GM19395 (cell line): Measurements from ENCODE around the gene ZNF438.

ENCODE experiments used
- ATAC-seq: cut with Tn5 transposase; IDR thresholded peaks from one replicate; pipeline ENCODE4 v1.9.1; 2021; ENCODE audit warnings: mild to moderate bottlenecking, moderate library complexity; ENCODE audit not compliant: unreplicated experiment

ZNF438 gene

GRCh38 chr10:30830315-30831230 is 201.1 kb downstream of the ZNF438 start:
- no peak for ATAC-seq

- ATAC-seq: no peak
Measured at GRCh38 chr10:30829901-30830300, 201.8 kb downstream of the ZNF438 start.

DNA sequence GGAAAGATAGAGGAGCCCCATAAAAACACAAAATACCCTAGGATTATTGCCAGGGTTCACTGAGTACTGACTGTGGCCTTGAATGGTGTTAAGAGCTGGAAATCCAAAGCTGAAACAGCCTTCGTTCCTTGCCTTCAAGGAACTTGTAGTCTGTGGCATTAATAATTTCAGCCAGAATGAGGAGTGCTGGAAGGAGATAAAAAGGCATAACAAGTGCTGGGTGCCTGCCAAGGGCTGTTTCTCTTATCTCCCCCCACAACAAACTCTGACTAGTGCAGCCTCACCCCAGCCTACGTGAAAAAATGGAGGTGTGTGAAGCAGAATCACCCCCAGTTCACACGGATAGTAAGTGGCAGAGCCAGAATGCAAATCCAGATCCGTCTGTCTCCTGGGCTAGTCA is 203.0 kb downstream of the ZNF438 start:
- no peak for ATAC-seq

DNA sequence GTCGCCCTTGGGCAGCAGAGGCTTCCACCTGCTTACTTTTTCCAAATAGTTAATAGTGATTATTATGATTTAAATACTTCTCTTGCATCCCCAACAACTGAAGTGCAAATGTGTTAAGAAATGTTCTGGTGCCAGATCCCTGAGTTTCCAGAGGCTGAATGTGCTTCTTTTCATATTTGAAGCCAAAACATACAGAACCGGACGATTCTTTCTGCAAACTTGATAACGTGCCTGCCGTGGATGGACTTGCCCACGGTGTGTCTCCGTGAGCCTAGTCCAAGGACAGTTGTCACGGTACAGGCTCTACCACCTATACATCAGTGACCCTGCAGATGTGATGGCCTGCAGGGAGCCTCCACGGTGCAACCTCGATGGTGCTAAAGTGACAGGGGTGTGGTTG is 203.5 kb downstream of the ZNF438 start:
- ATAC-seq: no peak

- ATAC-seq: no peak
Measured at GRCh38 chr10:30827531-30828120, 204.0 kb downstream of the ZNF438 start.

DNA sequence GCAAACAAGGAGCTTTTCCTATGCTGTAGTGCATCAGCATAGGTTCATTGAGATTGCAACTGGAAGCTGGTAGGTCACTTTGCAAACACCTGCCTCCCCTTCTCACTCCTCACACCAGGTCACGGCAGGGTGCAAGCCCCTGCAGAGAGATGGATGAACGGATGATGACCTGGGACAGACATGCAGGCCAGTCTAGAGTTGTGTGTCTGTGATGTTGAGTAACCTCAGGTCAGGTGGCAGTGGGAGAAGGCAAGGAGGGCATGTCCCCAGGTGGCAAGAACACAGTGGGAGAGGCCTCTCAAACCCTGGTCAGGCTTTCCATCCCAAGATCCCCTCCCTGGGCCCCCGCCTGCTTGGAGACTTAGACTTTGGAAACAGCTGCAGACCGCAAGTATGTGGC is 205.0 kb downstream of the ZNF438 start:
- no peak for ATAC-seq

DNA sequence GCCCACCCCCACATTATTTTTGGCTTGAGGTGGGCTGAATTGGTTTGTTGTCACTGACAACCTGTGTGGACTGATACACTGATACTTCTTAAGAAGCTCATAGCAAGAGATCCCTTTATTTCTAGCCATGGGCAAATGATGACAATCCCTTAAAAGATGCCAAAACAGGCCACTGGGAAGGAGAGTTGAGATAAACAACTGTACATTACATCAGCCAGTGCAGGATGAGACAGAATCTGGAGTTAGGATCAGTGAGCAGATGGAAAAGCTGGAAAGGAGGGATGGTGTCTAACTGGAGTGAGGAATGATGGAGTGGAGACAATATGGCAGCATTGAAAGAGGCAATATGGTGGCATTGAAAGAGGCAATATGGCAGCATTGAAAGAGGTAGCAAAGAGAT is 206.2 kb downstream of the ZNF438 start:
- ATAC-seq: no peak

DNA sequence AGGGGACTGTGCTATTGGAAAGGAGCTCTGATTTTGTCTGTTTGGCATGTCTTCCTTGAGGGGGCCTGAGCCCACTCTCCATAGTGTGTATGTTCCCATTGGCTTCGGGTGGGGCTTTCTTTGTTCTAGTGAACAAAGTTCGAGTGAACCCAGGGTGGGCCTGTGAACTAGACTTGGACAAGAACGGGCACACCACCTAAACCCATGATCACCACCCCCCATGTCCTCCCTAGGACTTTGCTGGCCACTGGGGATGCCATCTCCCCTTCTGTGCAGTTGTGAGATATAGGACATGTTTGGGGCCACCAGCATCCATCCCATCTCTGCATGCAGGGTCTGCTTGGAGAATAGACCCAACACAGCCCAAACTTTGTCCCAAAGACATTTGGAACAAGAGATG is 206.6 kb downstream of the ZNF438 start:
- ATAC-seq: no peak

DNA sequence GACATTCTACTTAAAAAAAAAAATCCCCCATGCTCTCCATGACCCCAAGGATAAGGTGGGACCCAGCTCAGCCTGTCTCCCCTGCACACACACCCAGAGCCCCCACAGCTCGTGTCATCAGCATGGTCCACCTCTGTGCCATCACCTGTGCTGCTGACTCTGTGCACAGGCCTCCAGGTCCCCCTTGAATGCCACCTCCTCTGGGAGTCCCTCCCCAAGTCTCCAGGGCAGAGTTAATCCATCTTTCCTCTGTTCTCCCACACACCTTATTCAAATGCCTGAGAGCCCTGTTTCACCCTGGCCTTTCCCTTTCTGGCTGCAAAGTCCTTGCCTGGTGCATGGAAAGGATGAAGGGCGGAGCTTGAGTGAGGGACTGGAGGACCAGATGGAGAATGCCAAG is 208.0 kb downstream of the ZNF438 start:
- ATAC-seq: no peak

- ATAC-seq: no peak
Measured at GRCh38 chr10:30822693-30823465, 208.8 kb downstream of the ZNF438 start.

DNA sequence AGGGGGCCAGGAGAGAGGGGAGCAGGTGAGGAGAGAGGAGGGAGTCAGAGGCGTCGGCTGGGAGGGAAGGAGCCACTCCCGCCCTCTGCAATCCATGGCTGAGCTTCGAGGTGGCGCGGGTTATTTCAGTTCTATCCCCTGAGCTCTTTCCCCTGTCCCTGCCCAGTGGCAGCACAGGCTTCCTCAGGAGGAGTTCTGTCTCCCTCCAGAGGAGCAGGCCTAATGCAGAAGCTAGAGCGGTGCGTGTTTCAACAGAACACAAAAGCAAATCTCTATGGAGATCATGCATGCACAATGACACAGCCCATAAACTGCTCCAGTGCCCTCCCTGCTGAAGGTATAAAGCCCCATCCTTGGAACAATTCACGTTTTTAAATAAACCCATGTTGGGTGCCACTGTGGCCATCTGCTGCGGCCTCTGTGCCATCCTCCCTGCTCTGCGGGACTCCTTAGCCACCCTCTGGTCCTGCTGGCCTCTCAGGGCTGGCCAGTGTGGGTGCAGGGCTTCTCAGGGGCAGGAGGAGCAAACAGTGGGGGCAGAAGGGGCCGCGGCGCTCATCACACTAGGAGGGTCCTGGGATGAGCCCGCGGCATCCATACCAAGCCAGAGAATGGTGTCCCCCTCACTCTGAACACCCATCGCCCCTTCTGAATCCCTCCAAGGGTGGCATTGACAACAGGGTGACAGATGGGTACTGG is 209.5 kb downstream of the ZNF438 start:
- ATAC-seq: no peak

DNA sequence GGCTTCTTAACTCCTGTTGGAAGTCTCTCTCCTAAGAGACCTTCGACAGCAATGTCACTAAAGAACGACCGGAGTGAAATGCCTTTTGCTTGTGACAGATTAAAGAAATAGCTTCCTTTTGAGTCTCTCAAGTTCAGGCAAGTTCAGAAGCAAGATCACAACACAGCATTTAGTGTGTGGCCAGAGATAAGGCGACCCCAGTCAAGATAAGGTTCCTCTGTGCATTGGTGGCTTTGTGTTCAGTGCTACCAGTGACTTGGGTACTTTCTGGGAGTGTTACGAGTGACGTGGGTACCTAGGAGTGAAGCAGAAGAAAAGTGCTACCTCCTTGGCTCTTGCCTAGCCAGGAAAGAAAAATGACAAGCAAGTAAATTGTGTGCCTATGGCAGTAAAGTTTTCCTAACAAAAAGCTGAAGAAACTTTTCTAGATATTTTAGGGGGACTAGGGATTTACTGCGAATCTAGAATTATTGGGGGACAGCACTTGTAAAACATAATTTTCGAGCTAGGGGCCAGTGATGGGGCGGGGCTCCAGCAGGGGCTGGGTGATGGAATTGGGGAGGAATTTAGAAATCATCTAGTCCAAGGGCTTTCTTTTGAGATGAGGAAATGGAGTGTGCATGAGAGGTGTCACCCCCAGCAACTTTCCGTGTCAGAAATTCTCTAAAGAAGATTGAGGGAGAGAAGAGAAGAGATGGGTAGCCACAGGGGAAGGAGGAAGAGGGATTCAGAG is 210.2 kb downstream of the ZNF438 start:
- ATAC-seq: no peak

DNA sequence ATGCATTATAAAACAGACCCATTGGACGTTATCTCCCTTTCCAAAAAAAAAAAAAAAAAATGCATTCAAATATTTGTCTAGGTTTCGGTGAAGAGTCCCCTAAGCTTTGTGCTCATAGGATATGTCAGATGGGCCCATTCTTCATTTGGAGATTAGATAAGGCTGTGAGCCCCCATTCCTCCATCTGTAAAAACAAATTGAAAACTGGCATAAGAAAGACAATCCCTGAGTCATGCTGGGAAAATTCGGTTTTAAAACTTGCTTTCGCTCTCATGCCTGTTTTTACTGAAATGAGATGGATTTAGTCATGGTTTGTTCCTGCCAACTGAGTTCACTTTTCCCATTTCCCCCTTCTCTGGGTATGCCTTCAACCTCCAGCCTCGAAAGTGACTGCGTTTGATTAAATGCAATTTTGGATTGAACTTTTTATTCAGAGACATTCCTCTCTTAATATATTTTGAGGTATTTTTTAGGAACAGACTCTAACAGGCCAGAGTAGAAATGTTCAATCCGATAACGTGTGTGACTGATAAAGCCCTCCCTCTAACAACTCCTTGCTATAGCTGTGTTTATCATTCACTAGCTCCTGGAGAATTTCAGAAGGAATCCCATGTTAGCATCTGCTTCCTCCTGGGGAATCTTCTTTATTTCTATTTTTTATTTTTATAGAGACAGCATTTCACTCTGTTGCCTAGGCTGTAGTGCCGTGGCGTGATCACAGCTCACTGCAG is 211.2 kb downstream of the ZNF438 start:
- no peak for ATAC-seq

- ATAC-seq: no peak
Measured at GRCh38 chr10:30819341-30820181, 212.1 kb downstream of the ZNF438 start.

- ATAC-seq: no peak
Measured at GRCh38 chr10:30818854-30819253, 212.8 kb downstream of the ZNF438 start.

DNA sequence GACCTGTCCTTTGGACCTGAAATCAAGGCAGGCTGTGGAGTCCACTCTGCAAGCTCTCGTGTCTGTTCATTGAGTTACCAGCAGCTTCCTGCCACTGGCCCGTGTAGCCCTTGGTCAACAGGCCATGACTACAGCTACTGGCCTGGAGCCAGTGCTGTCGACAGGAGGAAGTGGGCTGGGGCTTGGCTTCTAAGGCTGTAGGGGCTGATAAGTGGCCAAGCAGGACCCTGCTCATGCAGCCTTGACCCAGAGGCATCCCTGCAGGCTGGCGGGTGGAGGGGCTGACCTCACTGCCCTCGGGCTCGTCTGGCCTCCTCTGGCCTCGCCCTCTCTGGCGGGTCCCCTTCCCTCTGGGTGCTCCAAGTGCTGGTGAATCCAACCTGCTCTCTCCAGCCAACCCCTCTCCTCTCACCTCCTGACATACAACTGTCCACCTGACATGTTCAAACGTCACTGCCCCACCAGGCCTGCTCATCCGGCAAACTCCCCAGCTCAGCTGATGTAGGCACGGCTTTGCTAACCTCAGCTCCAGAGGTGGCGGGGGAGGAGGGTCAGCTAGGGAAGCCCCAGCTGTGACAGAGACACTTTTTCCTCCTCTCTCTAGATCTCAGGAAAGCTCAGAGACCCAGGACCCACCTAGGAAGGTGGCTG is 213.5 kb downstream of the ZNF438 start:
- no peak for ATAC-seq

DNA sequence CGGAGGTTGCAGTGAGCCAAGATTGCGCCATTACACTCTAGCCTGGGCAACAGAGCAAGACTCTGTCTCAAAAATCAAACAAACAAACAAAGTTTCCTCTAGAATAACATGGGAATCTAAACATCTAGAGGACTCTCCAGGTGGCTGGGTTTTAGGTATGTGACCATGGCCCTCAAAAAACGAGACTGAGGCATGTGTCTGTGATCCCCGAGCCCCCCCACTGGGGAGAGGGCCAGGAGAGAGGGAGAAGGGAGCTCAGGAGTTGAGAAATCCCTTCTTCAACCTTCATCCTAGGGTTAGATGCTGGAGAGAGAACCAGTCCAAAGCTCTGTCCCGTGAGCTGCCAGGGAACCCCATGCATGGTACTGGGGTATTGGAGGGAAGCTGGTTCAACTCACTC is 214.1 kb downstream of the ZNF438 start:
- ATAC-seq: no peak

GRCh38 chr10:30816820-30817171 is 214.9 kb downstream of the ZNF438 start:
- no peak for ATAC-seq
